Measurements from ENCODE around the gene STAT4.

The STAT4 gene

DNA sequence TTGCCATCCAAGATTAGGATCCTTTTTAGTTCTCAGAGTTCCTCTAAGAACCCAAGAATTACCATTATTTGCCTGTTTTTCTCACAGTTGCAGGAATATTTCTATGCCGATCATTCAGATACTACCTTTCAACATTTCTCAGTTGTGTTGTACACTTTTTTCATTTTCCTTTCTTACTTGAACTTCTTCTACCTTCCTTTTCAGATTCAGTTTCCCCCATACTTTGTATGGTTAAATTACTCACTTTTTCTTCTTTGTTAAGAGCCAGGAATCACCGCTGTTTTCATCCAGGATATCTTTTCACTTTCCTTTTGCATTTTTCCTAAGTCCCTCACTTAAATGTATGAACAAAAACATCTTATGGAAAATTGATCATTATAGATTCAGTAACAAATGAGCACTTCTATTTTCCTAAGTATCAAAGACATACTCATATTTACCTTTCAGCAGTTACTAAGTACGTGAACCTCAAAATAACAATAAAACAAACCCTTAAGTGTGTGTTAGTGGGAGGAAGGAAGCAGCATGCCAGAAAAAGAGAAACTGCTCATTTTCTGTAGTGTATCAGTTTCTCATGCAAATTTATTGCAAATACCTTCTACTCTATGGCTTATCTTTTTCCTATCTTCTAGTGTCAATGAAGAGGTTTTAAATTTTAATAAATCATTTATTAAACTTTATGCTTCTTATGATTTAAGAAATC lies 72.5 kb downstream of the STAT4 start:
- DNase-seq, result no peak

DNA sequence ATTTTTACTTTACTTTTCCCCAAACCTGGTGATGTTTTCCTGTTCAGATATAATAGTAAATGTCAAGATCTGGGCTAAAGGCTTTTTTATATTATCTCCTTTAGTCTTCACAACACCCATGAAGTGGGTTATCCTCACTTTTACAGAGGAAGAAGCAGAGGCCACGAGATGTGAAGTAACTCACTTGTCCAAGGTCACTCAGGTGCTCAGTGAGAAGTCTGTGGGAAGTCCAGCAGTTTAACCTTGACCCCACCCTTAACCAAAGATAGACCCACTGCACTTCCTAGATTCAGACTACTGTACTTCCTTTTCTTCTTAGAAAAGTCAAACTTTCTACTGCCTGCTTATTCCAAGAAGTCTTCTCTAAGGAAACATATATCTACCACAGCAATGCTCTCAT lies 80.5 kb downstream of the STAT4 start:
- DNase-seq, result no peak

DNA sequence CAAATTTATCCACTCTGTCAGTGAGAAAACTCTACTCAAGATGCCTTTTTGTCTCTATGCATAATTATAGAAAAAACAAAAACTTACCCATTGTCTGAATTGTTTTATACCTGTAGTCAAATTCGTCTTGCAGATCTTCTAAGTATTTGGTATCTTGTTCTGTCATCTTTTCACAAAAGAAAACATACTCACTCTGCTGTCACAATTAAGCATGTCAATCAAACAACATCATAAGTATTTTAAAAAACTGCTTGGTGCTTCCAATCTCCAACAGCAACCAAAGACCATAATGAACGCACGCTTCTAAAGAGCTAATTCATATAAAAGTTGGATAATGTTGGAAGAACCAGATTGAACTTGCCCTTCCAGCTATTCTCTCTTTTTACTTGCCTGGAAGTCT lies 81.2 kb downstream of the STAT4 start:
- DNase-seq, result no peak

DNA sequence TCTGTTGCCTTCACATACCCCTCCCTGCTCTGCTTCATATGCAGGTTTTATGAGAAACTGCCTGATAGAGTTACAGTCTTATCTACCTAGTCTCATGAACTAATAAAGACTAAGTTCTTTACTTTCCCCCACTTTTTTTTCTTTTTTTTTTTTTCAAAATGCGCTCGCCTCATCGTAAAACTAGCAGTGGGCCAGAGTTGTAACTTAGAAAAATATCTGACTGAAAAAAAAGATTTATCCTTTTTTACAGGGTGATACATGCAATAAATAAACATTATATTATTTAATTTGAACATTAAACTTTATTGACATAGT lies 83.9 kb downstream of the STAT4 start:
- no peak for DNase-seq

DNA sequence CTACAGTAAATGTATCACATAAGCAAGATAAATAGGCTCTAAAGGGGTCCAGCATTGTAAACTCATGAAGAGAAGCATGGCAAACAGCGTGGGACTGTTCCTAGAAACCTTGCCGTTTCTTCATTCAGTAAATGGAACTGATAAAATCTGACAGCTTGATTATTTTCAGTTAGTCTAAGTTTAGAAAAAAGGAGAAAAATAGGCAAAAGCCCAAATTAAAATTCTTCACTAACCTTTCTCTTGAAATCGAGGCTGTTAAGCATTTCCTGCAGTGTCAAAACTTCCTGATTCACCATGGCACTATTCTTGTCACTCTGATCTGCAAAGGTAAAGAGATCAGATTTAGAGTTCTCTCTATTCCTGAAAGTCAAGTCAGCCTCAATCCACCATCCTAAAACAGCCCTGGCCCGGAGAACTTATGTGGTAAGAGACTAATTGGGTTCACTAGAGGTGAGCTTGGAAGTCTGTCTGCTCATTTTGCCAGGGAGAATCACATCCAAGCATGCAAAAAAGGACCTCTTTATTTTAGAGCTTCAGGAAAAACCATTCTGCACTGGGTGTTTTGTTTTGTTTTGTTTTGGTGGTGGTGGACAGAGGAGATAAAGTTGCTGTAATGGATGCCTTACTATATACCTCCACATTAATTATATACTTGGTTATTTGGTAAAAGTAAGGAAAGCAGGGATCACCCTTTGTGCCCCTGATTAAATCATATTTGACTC lies 84.4 kb downstream of the STAT4 start:
- no peak for DNase-seq

DNA sequence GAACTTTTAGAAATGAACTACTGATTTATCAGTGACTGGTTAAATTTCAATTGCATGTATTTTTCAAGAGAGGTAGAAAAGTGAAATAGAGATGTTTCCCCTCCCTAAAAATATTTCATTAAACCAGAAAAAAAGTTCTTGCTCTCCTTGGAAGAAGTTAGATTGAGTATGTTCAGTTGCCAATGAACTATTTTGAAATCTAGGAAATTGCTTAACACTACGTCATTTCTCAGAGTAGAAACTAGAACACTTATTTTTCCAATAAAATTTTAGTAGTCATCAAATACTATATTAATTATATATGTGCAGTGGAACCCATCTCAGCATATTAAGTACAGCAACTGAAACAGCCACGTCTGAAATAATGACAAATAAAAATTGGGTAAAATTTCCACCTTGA lies 85.0 kb downstream of the STAT4 start:
- DNase-seq, result no peak

DNA sequence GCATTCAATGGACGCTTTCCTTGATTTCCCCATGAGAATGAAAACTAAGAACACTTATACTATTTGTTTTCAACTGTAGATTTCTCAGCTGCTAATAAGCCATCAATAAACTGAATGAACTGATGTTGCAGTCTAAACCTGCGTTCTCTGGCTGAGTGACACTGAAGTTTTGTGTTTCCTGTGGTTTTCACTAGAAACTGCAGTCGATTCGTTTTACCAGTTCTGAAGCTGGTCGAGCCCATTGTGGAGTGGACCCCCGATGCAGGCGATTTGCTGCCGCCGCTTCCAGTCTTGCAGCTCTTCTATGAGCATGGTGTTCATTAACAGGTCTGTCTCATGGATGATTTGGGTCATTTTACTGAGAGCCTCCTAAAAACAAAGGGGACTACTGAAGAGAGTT lies 86.2 kb downstream of the STAT4 start:
- no peak for DNase-seq

DNA sequence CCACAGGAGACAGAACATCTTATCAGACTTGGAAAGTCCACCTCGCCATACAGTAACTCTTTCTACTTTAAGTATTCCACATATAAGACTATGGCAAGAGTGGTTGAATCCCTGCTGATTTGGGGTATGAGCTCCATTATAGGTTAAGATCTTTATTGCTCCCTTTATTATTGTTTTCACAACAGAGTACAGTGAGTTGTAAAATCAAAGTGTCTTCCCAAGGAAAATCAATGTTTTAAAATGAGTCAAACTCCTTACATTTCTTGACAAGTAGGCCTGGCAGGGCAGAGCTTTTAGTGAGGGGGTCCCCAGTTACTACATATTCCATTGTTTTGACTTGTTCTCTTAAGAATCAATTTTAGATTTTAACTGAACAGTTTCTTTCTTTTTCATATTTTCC lies 87.2 kb downstream of the STAT4 start:
- DNase-seq, result no peak

DNA sequence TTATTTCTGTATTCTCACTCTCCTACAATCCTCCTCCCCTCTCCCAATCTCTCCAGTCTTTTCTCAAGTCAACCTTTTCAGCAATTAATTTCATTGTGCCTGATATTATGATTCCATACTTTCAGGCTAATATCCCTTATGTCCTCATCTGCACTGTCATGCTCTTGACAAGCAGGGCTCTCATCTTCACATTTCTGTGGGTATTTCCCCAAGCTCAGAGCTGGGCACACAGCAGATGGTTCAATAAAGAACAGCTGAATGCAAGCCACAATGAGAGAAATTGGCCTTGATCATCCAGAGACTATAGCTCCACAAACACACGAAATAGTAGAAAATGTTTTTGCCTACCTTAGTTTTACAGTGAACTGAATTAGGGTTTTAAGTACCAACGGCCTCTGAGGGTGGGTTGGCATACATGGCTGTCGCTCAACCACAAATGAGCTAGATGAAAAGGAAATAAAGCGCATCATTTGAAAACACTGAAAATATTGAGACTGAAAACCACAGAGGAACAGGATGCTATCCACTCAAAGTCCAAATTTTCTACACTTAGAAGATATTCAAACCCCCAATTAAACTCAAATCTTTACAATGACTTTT lies 89.3 kb downstream of the STAT4 start:
- DNase-seq, result no peak

DNA sequence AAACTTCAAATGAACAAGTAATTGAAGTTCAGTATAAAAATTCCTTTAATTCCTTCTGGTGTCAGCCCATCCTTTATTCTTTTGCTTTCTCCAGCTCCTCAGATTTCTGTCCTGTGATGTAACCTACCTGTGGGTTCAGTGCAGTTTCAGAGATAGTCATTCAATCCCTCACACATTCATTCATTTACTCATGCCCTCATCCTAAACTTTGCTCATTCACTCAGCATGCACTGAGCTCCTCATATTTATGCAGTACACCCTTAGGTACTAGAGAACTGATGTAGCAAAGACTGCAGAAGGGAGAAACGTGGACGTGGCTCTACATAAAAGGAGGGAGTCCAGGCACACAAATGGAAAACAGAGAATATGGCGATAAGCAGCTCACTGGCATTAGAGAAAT lies 91.5 kb downstream of the STAT4 start:
- DNase-seq, result no peak

DNA sequence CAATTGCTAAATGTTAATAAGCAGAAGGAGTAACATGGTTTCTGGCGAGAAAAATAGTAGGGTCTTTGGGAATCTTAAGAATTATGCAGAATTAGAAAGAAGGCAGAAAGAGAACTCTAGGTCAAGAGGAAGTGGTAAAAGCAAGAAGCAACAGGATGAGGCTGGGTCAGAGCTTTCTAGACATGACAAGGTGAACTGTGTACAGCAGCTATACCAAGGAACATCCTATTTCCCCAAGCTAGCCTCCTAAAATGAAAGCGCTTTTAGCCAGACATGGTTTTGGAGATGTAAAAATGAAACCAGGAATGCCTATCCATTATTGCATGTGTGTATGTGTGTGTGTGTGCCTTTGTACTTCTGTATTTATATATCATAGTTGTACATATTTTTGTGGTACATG lies 94.6 kb downstream of the STAT4 start:
- DNase-seq, result no peak

DNA sequence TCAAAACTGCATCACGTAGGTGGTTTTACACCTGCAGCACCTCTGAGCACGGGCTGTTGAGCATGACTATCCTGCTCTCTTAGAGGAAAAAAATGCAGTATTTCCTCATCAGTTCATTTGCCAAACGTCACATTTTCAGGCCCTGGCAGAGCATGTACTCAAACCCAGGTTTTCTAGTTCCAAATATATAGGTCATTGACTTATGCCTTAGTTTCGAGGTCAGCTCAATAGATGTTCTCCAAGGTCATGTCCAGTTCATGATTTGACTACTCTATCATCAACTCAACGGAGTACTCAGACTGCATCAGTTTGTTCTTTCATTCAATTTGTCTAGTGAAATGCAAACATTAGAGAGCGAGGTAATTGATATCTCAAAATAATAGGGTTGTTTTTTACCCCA lies 97.5 kb downstream of the STAT4 start:
- DNase-seq, result no peak

DNA sequence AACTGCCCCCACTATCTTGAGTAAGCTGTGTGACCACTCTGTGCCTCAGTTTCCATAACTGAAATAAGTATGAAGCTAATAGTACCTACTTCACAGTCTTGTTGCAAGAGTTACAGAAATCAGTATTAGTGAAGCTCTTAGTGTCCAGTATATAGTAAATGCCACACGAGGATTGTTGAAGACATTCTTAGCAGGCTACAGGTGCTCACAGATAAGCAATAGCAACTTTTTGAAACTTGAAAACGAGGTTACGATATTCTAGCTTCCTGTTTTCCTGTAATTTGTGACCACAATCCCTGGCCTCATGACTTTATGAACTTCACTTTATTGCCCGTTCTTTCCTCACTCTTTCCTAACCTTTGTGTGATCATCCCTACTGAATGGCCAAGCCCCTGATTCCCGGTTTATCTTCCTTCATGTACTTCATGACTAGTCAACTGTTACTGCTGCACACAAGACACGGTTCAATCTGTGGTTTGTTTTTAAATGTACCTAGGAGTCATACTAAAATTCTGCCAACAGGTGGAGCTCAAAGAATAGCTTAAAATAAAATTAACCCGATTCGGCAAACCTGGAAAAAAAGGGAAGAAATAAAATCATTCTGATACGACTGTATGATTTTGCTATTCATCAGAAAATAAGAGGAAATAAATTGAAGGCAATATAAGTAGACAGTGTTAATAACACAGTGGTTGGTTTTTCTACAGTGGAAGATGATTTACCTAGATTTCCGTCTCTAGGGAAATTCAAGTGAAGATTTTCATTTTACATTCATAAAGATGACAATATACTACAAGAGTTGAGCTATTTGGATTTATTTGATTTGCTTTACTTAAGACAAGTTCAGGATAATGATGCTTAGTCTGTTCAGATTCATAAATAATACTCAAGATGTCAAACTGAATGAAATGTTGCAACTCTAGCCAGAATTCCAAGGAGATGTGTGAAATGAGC lies 98.7 kb downstream of the STAT4 start:
- DNase-seq, result peak in 1 of 2 experiments; percentile 63

DNA sequence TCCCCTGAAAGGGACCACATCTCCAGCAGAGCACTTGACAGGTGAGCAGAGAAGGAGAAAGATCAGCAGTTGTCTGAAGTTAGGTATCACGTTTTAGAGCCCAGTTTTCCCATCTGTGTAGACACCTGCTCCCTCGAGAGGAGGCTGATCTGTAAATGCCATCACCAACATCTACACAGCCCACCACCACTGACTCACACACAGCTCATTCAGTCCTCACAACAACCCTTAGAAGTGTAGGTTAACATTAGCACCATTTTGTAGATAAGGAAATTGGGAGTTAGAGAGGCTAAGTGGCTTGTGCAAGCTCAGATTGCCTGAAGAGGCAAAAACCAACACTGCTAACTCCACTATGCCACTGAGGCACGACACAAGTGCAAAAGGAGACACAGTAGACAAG lies 99.6 kb downstream of the STAT4 start:
- no peak for DNase-seq

DNA sequence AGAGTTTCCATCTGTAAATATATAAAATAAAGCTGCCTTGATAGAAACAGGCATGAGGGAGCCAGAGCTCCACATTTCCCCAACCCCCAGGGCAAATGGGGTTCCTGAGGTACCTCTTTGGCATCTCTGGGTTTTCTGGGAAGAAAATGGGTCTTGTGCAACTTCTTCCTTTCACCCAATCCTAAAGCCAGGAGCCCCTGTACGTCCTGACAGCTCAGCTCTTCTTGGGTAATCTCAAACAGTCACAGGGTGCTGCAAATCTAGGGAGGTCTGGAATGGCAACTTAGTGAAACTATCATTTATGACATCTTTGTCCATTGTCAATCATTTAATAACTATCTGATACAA lies 100.2 kb downstream of the STAT4 start:
- no peak for DNase-seq

DNA sequence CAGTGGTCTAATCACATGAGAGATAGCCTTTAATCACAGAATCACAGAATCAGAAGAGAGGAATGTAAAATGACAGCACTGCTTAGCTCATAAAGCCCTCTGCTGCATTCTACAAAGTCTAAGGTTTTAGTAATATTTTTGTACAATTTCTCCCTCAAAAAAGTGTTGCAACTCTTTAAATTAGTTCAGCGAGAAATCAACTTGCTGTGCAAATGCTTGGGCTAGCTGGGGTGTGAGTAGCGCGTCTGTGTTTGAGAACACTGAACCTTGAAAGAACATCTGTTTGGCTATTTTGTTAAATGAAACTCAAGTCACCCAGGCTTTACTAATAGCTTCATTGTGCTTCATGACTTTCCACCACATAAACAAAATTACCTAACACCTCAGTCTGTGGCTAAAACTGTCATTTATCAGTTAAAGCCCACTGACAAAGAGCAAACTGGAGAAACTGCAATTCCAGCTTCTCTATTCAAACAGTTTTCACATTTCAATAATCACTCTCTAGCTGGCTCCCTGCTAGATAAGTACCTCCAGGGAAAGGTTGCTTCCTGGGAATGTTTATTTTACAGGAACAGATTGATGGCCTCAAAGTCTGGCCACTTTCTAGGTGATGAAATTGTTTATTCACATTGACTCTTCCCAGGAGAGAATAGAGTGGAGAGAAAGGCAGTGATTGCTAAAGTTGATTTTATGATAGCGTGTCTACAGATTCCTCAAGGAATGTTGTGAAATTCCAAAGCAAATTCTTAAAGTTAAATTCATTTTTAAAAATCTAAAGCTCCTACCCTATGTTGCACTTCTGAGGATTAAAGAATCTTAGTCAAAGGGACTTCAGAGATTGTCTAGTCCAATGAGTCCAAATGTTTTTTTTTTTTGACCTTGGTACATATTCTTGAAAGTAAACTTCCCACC lies 100.8 kb downstream of the STAT4 start:
- peak in 1 of 2 experiments; percentile 3 for DNase-seq

DNA sequence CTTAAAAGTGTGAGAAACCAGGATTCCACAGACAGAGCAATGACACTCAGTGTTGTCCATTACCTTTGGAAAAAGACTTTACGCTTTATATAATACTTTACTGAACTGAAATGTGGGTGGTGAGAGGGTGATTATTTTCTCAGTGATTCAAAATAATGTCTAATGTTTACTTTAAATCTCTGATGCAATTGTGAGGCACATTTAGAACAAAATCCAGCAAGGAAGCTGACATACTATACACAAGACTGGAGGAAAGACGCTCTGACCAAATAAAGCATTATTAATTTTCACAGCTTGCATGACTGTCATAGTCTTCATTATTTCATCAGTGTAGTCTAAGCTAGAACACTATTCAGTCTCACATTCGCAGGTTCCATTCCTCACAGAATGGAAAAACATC lies 102.7 kb downstream of the STAT4 start:
- DNase-seq, result no peak

DNA sequence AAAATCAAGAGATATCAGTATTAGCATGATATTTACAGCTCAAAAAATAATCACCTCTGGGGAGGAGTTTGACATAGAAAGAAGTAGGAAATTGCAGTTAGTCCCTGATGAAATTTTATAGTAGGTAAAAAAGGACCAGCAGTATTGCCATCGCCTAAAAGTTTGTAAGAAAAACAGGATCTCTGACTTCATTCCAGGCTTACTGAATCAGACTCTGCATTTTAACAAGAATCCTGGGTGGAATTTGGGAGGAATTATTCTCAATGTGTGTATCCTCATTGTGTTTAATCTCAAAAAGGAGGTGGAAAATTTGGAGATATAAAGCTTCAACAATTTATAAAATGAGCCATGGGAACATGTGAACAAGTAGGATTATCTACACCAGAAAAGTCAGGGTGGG lies 105.7 kb downstream of the STAT4 start:
- no peak for DNase-seq

DNA sequence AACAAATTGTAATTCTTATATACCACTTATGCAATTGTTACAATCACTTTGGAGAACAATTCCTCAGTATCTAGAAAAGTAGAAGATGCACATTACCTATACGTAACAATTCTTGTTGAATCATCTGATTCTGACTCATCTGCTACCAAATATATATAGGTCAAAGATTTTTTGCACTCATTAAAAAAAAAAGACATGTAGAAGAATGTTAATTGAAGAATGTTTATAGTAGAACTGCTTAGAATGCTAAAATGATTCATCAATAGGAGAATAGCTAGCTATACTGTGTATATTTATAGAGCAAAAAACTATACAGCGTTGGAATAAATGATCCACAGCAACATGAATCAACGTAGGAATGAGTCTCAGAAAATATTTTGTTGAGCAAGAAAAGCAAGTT lies 107.4 kb downstream of the STAT4 start:
- DNase-seq, result no peak

DNA sequence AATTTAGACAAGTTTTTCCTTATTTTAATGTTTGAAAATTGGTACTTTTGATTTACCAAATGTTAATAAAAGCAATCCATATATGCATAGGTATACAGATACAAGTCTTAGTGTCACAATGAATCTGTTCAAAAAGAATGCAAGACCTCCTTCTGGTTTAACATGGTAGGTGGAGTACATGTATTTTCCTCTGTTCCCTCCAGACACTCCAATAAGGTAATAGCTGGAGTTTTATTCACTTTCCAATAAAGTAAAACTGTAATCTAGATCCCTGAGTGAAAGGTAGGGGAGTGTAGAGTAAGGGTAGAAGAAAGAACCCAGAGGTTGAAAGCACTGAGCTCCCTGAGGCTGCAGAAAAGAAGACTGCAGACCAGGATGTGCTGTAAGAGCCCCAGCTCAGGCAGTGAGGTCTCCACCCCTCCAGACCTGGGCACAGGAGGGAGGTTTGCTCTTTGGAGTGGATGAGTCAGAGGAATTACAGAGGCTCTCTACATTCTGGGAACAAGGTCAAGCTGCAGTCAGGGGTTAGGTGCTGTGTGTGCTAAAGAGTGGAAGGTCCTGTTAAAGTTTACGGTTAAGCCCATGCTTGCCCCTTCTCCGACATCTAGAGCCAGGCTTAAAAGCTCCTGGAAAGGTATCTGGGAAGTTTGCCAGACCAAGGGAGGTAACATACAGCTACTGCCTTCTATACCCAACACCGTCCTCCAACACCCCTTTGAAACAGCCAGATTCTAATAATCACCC lies 109.2 kb downstream of the STAT4 start:
- DNase-seq, result no peak

DNA sequence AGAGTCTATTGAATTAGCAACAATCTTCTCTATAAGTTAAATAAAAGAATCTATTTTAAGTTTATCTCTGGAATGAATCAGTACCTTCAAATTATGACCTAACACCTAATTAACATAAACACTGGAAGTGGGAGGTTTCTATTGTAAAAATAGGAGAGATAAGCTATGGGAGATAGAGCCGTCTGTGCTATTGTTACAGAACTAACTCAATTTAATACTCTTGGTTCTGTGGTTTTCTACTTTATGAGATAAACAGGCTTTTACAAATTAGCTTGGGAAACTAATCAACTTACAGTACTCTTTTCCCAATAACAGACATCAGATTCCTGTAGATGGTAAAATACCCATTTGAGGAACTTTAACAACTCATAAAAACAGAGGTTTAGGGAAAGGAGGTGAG lies 111.2 kb downstream of the STAT4 start:
- DNase-seq, result no peak

DNA sequence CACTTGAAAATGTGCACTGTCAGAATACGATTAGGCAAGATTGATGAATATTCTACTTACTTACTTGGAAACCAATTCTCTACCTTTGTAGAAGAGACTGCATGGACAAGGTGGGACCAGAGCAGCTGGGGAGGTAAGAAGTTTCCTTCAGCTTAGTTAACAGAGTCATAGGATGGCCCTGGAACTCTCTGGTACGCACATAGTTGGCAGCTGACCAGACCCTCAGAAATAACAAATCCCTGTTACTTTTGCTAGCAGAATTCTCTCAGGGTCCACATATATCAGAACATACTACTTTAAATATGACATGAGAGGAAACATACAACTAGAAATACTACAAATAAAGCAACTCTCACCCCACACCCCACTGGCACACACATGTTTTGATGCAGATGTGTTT lies 112.1 kb downstream of the STAT4 start:
- DNase-seq, result no peak

All from NCI-H526 (cell line).